Thoracic aorta (tissue), 2 donors: ENCODE data around the gene ACOT7. TPM values are rescaled to one million over a fixed set of nuclear protein-coding genes. Genes with fewer than 3 reads are reported as not detected.
A peak's percentile ranks its signal among the peaks of the same experiment; 100 is the strongest.

Source experiments
- ATAC-seq: fragments of 150-250 bp; one replicate; pipeline ENCODE4 v1.8.0; 2017; ENCODE audit warnings: low read depth; ENCODE audit not compliant: insufficient number of reproducible peaks, low FRiP score
- DNase-seq: peaks from one replicate; pipeline ENCODE4 v3.0.0-alpha.2; 2020; ENCODE audit warnings: low spot score
- H3K27ac ChIP-seq, 2 donors: fragments of 200-600 bp; sonication (generic); 1 replicate in 1 of 2; 2 replicates in 1 of 2; pipeline ENCODE4 v1.5.1; 2016; ENCODE audit warnings: mild to moderate bottlenecking in 2 of 2, moderate library complexity in 2 of 2
- H3K27me3 ChIP-seq: fragments of 200-600 bp; sonication (generic); replicated peaks from 2 replicates; pipeline ENCODE4 v1.6.0; 2016; ENCODE audit warnings: mild to moderate bottlenecking; ENCODE audit not compliant: insufficient read depth
- H3K36me3 ChIP-seq: fragments of 200-600 bp; sonication (generic); one replicate; pipeline ENCODE4 v1.5.1; 2016
- H3K4me1 ChIP-seq, 2 donors: fragments of 200-600 bp; sonication (generic); 1 replicate in 1 of 2; 2 replicates in 1 of 2; pipeline versions ENCODE4 v1.5.1 to v1.6.0; 2016; ENCODE audit warnings: low read depth in 2 of 2, mild to moderate bottlenecking in 1 of 2; ENCODE audit not compliant: control insufficient read depth in 1 of 2
- H3K4me3 ChIP-seq: fragments of 200-600 bp; sonication (generic); 2 replicates; pipeline ENCODE4 v1.5.1; 2016; ENCODE audit warnings: mild to moderate bottlenecking
- H3K9me3 ChIP-seq: fragments of 200-600 bp; sonication (generic); 2 replicates; pipeline ENCODE4 v1.5.1; 2016
- CTCF ChIP-seq: fragments of 200-600 bp; sonication (generic); IDR thresholded peaks from one replicate; pipeline ENCODE4 v1.5.1; 2019; ENCODE audit warnings: antibody characterized with exemption
- total RNA-seq, 2 donors: library from RNA; depleted of rRNA; stranded (reverse); fragments of >200 nt; gene quantifications; one replicate each; pipeline versions ENCODE4 v1.1.0 to v1.2.3, GENCODE V29; 2016

ACOT7 gene
- total RNA-seq, 2 donors from 2014 or later: 23.7 to 33.0 TPM

- no peak overlapping the region for H3K4me3 ChIP-seq
- H3K27ac ChIP-seq: no peak overlapping the region
- no peaks in the 10 kb centered on the region for H3K36me3 ChIP-seq
- DNase-seq: no peak
- no peak for TF ChIP-seq CTCF
- no peaks in the 10 kb centered on the region for H3K9me3 ChIP-seq
- H3K27me3 ChIP-seq: no peaks in the 10 kb centered on the region
- no peak for ATAC-seq
- H3K4me1 ChIP-seq: no peaks in the 10 kb centered on the region
Observed at GRCh38 chr1:6294080-6294889, 99.3 kb downstream of the ACOT7 start.

GRCh38 chr1:6292102-6292501 is 101.5 kb downstream of the ACOT7 start:
- ATAC-seq (no peak), DNase-seq (no peak)
- TF ChIP-seq CTCF: no peak
- no peak overlapping the region for H3K4me3 ChIP-seq
- no peaks in the 10 kb centered on the region for H3K27me3 ChIP-seq
- no peaks in the 10 kb centered on the region for H3K36me3 ChIP-seq
- H3K9me3 ChIP-seq: no peaks in the 10 kb centered on the region
- no peak overlapping the region for H3K27ac ChIP-seq
- H3K4me1 ChIP-seq: peaks cover 12 to 16% of the 10 kb centered on the region in 2 donors

- Histone ChIP-seq H3K36me3 (no peaks in the 10 kb centered on the region), H3K4me3 (no peak overlapping the region), H3K27ac (no peak overlapping the region), H3K9me3 (no peaks in the 10 kb centered on the region), H3K27me3 (no peaks in the 10 kb centered on the region), H3K4me1 (peaks cover 12 to 18% of the 10 kb centered on the region in 2 donors)
- DNase-seq: no peak
- TF ChIP-seq CTCF: no peak
- ATAC-seq: no peak
Observed at GRCh38 chr1:6288665-6289064, 104.9 kb downstream of the ACOT7 start.

DNA sequence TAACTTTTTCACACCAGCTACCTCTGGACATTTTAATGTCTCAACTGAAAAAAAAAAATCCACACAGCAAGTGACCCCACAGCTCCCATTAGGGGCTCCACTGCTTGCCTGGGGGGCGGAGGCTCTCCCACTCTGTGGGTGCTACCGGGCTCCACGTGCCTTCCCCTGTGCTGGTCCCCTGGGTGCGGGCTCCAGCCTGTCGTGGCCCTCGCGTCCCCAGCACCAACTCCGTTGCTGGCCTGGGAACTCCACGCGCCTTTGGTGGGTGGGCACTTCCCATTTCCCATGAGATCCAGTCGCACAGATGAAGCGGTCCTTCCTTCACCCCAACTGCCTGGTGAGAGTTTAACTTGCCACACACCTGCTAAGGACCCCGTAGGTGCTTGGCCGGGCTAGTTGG is 105.5 kb downstream of the ACOT7 start:
- H3K4me1 ChIP-seq: peaks cover 12 to 18% of the 10 kb centered on the region in 2 donors
- H3K27ac ChIP-seq: no peak overlapping the region

GRCh38 chr1:6287431-6287886 is 106.1 kb downstream of the ACOT7 start:
- TF ChIP-seq CTCF: no peak
- Histone ChIP-seq H3K36me3 (no peaks in the 10 kb centered on the region), H3K27me3 (no peaks in the 10 kb centered on the region), H3K27ac (no peak overlapping the region), H3K4me1 (peaks cover 12 to 18% of the 10 kb centered on the region in 2 donors), H3K4me3 (peak overlapping the region; percentile 31), H3K9me3 (no peaks in the 10 kb centered on the region)
- ATAC-seq: no peak
- no peak for DNase-seq

More for the DNA sequence above, 105.5 kb downstream of the ACOT7 start:
- DNase-seq (no peak), ATAC-seq (no peak)
- peak overlapping the region; percentile 31 for H3K4me3 ChIP-seq
- no peaks in the 10 kb centered on the region for H3K27me3 ChIP-seq
- TF ChIP-seq CTCF: no peak
- no peaks in the 10 kb centered on the region for H3K36me3 ChIP-seq
- no peaks in the 10 kb centered on the region for H3K9me3 ChIP-seq
